RCC 7860 (cell line): Measurements from ENCODE around the gene RAB40C.
A peak's percentile ranks its signal among the peaks of the same experiment; 100 is the strongest.

Experiments
- DNase-seq: peaks from one replicate; pipeline ENCODE4 v3.0.0-alpha.2; 2015; ENCODE audit warnings: low spot score
- FAIRE-seq: peaks from 2 replicates; lab custom pipeline; 2012; peaks lifted over from hg19 to GRCh38; lab: Jason Lieb, UNC

Gene RAB40C

GRCh38 chr16:630249-630814, 40.5 kb downstream of the RAB40C start:
- FAIRE-seq (no peak), DNase-seq (no peak)

GRCh38 chr16:630815-631405, 41.0 kb downstream of the RAB40C start, which contains the start of gene WFIKKN1:
Gene WFIKKN1 (plus strand): TSS chr16:630985. CDS start chr16:631254, 269 bp downstream.
- no peak for FAIRE-seq
- DNase-seq: no peak

GRCh38 chr16:631808-632358, 42.0 kb downstream of the RAB40C start:
- FAIRE-seq: no peak
- DNase-seq: no peak

GRCh38 chr16:632486-633335, 42.8 kb downstream of the RAB40C start:
- DNase-seq (no peak), FAIRE-seq (no peak)

DNA sequence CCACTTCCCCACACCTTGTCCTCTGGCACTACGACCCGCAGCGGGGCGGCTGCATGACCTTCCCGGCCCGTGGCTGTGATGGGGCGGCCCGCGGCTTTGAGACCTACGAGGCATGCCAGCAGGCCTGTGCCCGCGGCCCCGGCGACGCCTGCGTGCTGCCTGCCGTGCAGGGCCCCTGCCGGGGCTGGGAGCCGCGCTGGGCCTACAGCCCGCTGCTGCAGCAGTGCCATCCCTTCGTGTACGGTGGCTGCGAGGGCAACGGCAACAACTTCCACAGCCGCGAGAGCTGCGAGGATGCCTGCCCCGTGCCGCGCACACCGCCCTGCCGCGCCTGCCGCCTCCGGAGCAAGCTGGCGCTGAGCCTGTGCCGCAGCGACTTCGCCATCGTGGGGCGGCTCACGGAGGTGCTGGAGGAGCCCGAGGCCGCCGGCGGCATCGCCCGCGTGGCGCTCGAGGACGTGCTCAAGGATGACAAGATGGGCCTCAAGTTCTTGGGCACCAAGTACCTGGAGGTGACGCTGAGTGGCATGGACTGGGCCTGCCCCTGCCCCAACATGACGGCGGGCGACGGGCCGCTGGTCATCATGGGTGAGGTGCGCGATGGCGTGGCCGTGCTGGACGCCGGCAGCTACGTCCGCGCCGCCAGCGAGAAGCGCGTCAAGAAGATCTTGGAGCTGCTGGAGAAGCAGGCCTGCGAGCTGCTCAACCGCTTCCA, 43.6 kb downstream of the RAB40C start:
- DNase-seq: no peak
- FAIRE-seq: no peak

- DNase-seq: no peak
- FAIRE-seq: no peak
Observed at GRCh38 chr16:634051-634670, 44.3 kb downstream of the RAB40C start.

GRCh38 chr16:634996-635395, 45.1 kb downstream of the RAB40C start:
- DNase-seq (no peak), FAIRE-seq (no peak)

GRCh38 chr16:635573-636205, 45.8 kb downstream of the RAB40C start:
- DNase-seq (no peak), FAIRE-seq (no peak)

DNA sequence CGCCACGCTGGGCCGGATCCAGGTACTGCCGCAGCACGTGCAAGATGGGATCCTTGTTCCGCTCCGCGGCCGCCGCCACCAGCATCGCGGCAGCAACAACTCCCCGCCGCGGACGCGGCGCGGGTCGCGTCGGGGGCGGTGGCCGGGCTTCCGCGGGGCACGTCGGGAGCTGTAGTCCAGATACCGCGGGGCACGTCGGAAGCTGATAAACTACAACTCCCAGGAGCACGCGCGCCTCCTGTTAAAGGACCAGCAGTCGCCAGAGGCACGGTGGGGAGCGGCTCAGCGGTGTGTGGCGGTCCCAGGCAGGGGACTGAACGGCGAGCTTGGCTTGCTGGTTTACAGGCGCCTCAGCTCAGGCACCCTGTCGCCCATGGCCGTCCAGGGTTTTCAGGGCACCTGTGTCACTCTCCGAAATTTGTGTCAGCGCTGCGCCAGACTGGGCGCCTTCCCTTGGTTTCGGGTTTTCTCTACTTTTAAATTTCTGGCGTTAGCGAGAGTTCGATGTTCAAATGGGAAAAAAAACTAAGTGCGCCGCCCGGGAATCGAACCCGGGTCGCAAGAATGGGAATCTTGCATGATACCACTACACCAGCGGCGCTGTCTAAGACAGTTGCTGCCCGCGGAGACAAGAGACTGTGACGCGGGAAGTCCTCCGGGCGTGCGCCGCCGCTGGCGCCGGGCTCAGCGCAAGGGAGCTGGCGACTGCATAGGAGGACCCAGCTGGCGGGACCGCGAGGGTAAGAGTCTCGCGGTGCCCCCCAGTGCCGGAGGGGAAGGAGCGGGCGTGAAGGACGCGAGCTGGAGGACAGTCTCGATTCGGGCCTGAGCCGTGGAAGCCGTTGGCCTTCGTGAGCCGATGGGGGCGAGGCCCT, 46.6 kb downstream of the RAB40C start, which contains the start of gene METTL26:
Gene METTL26 (minus strand): TSS at position 100 of the 875 bp plus-strand sequence. CDS start 15 bp downstream, at position 85.
- FAIRE-seq: no peak
- DNase-seq: peak; percentile 93

DNA sequence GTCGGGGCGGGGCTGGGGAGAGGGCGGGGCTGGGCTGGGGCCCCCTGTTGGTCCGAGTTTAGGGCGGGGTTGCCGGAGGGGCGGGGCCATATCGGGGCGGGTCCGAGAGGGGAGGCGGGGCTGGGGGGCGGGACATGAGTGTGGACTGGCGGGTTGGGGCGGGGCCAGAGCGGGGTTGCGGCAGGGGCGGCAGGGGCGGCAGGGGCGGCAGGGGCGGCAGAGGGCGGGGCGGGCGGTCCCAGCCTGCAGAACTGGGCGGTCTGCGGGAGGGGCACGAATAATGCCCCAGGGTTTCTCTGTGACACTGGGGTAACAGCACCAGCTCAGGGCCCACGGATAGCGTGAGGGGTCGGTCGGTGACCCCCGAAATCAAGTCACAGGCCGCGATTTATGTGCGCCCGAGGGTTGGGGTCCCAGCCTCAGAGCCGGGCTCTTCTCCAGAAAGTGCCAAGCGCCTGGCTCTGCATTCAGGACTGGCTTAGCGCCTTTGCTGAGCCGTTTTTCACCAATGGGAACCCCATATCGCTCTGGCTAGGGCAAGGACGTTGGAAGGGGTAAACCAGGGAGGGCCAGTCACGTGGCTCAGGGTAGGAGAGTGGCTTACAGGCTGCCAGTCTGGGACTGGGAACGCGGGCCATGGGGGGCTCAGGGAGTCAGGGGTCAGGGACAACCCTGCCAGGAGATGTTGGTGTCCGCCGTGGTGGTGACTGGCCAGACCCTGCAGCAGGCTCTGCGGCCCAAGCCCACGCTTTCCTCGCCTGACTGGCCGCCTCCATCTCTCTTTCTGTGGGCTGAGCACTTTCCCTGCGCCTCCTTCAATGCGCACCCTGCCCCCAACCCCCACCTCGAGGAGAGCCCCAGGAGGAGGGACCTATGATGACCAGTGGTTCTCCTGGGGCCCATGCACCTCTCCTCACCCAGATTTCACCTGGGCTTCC, 47.5 kb downstream of the RAB40C start:
- DNase-seq (no peak), FAIRE-seq (no peak)

- FAIRE-seq: no peak
Observed at GRCh38 chr16:638034-638543, 48.2 kb downstream of the RAB40C start.

GRCh38 chr16:638836-639235, 49.0 kb downstream of the RAB40C start:
- DNase-seq (no peak), FAIRE-seq (no peak)

More at GRCh38 chr16:638034-638543, 48.2 kb downstream of the RAB40C start:
- no peak for DNase-seq

- no peak for DNase-seq
- no peak for FAIRE-seq
Observed at GRCh38 chr16:640614-641013, 50.7 kb downstream of the RAB40C start.

DNA sequence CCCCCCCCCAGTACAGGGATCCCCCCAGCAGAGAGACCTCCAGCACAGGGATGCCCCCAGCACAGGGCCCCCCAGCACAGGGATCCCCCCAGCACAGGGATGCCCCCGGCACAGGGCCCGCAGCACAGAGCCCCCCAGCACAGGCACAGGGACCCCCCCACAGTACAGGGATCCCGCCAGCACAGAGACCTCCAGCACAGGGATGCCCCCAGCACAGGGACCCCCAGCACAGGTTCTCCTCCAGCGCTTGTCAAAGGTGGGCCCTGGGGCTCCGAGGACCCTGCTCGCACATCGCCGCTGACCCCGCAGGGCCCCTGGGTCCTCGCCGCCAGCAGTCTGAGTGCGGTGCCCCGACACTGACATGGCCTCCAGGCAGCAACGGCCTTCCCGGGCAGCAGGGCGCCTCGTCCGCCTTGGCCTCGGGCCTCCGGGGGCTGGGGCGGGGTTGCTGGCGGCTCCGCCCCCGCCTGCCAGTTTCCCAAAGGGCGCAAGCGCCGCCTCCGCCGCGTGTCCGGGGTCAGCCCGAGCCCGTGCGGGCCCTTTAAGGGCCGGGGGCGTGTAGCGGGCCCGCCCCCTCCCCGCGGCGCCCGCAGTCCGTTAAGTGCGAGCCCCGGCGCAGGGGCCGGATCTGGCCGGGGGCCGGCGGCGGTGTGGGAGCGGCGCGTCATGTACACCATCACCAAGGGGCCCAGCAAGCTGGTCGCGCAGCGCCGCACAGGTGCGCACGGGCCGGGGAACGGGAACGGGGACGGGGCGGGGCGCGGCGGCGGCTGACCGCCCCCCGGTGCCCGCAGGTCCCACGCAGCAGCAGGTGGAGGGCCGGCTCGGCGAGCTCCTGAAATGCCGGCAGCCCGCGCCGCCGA, 51.7 kb downstream of the RAB40C start, which contains the start of gene MCRIP2:
Gene MCRIP2 (plus strand): TSS at position 503 of the 863 bp plus-strand sequence. CDS start 164 bp downstream, at position 667.
- DNase-seq (peak; percentile 62), FAIRE-seq (no peak)

GRCh38 chr16:642189-643049, 52.6 kb downstream of the RAB40C start:
- DNase-seq: peak; percentile 7
- FAIRE-seq: no peak

DNA sequence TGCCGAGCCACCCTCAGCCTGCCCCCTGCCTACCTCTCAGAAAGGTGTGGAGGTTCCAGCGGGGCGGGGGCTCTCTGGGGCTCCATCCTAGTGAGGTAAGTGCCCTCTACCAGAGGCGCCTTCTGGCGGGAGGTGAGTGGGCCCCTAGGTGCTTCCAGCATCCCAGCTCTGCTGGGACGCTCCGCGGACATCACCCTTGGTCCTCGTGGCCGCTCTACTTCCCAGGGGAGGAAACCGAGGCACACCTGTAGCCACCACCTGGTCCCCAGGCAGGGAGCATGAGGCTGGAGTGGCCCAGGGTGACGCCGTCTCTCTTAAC, 53.1 kb downstream of the RAB40C start:
- FAIRE-seq: no peak
- no peak for DNase-seq
